IPS-15b (cell line): ENCODE measurements around the gene MAP4K5.

Experiments used
- H3K27me3 ChIP-seq: one replicate; pipeline ENCODE4 v1.6.1; 2013; ENCODE audit warnings: low read length; ENCODE audit not compliant: control insufficient read depth, insufficient read depth
- H3K36me3 ChIP-seq: one replicate; pipeline ENCODE4 v1.6.1; 2013; ENCODE audit warnings: low read length; ENCODE audit not compliant: control insufficient read depth, insufficient read depth
- H3K4me1 ChIP-seq: one replicate; pipeline ENCODE4 v1.6.1; 2013; ENCODE audit warnings: mild to moderate bottlenecking, low read length; ENCODE audit not compliant: control insufficient read depth, insufficient read depth
- H3K4me3 ChIP-seq: one replicate; pipeline ENCODE4 v1.5.1; 2013; ENCODE audit warnings: low read depth, low read length
- H3K9ac ChIP-seq: one replicate; pipeline ENCODE4 v1.6.1; 2013; ENCODE audit warnings: low read depth, mild to moderate bottlenecking, low read length
- H3K9me3 ChIP-seq: one replicate; pipeline ENCODE4 v1.6.1; 2013; ENCODE audit warnings: mild to moderate bottlenecking, low read length; ENCODE audit not compliant: control insufficient read depth, insufficient read depth

MAP4K5 gene

GRCh38 chr14:50469982-50470381, 62.4 kb downstream of the MAP4K5 start:
- Histone ChIP-seq H3K9ac (no peak overlapping the region), H3K4me1 (no peaks in the 10 kb centered on the region), H3K27me3 (no peaks in the 10 kb centered on the region), H3K4me3 (no peak overlapping the region), H3K9me3 (no peaks in the 10 kb centered on the region), H3K36me3 (peaks cover 4% of the 10 kb centered on the region)

- no peak overlapping the region for H3K9ac ChIP-seq
- no peaks in the 10 kb centered on the region for H3K4me1 ChIP-seq
- H3K9me3 ChIP-seq, result no peaks in the 10 kb centered on the region
- H3K4me3 ChIP-seq, result no peak overlapping the region
- H3K36me3 ChIP-seq, result no peaks in the 10 kb centered on the region
- no peaks in the 10 kb centered on the region for H3K27me3 ChIP-seq
These were observed 70.3 kb downstream of the MAP4K5 start for GRCh38 chr14:50462111-50462510.

GRCh38 chr14:50453869-50454268, 78.5 kb downstream of the MAP4K5 start:
- no peaks in the 10 kb centered on the region for H3K4me1 ChIP-seq
- H3K27me3 ChIP-seq, result no peaks in the 10 kb centered on the region
- no peak overlapping the region for H3K4me3 ChIP-seq
- H3K9me3 ChIP-seq, result no peaks in the 10 kb centered on the region
- H3K9ac ChIP-seq, result no peak overlapping the region
- H3K36me3 ChIP-seq, result no peaks in the 10 kb centered on the region

GRCh38 chr14:50452979-50453705, 79.2 kb downstream of the MAP4K5 start:
- Histone ChIP-seq H3K27me3 (no peaks in the 10 kb centered on the region), H3K9me3 (no peaks in the 10 kb centered on the region), H3K9ac (no peak overlapping the region), H3K4me3 (no peak overlapping the region), H3K4me1 (no peaks in the 10 kb centered on the region), H3K36me3 (no peaks in the 10 kb centered on the region)

- H3K4me1 ChIP-seq, result no peaks in the 10 kb centered on the region
- no peak overlapping the region for H3K9ac ChIP-seq
- H3K9me3 ChIP-seq, result no peaks in the 10 kb centered on the region
- H3K4me3 ChIP-seq, result no peak overlapping the region
- H3K36me3 ChIP-seq, result no peaks in the 10 kb centered on the region
- H3K27me3 ChIP-seq, result no peaks in the 10 kb centered on the region
These were observed 80.1 kb downstream of the MAP4K5 start for GRCh38 chr14:50452296-50452695.

GRCh38 chr14:50451854-50452253, 80.5 kb downstream of the MAP4K5 start:
- no peaks in the 10 kb centered on the region for H3K9me3 ChIP-seq
- no peaks in the 10 kb centered on the region for H3K4me1 ChIP-seq
- no peak overlapping the region for H3K9ac ChIP-seq
- H3K4me3 ChIP-seq, result no peak overlapping the region
- H3K36me3 ChIP-seq, result no peaks in the 10 kb centered on the region
- no peaks in the 10 kb centered on the region for H3K27me3 ChIP-seq

GRCh38 chr14:50447461-50447860, 84.9 kb downstream of the MAP4K5 start:
- Histone ChIP-seq H3K4me3 (no peak overlapping the region), H3K4me1 (no peaks in the 10 kb centered on the region), H3K27me3 (no peaks in the 10 kb centered on the region), H3K9me3 (no peaks in the 10 kb centered on the region), H3K9ac (no peak overlapping the region), H3K36me3 (no peaks in the 10 kb centered on the region)

GRCh38 chr14:50434528-50434927, 97.8 kb downstream of the MAP4K5 start:
- no peak overlapping the region for H3K9ac ChIP-seq
- H3K27me3 ChIP-seq, result no peaks in the 10 kb centered on the region
- H3K9me3 ChIP-seq, result no peaks in the 10 kb centered on the region
- H3K4me3 ChIP-seq, result no peak overlapping the region
- H3K36me3 ChIP-seq, result peaks cover 6% of the 10 kb centered on the region
- no peaks in the 10 kb centered on the region for H3K4me1 ChIP-seq

- H3K4me1 ChIP-seq, result no peaks in the 10 kb centered on the region
- peaks cover 5% of the 10 kb centered on the region for H3K36me3 ChIP-seq
- H3K9me3 ChIP-seq, result no peaks in the 10 kb centered on the region
- no peak overlapping the region for H3K4me3 ChIP-seq
- no peak overlapping the region for H3K9ac ChIP-seq
- H3K27me3 ChIP-seq, result no peaks in the 10 kb centered on the region
These were observed 100.2 kb downstream of the MAP4K5 start for GRCh38 chr14:50432131-50432530.

- H3K9ac ChIP-seq, result no peak overlapping the region
- peaks cover 2% of the 10 kb centered on the region for H3K36me3 ChIP-seq
- no peaks in the 10 kb centered on the region for H3K27me3 ChIP-seq
- H3K4me1 ChIP-seq, result no peaks in the 10 kb centered on the region
- no peak overlapping the region for H3K4me3 ChIP-seq
- H3K9me3 ChIP-seq, result no peaks in the 10 kb centered on the region
These were observed 106.6 kb downstream of the MAP4K5 start for GRCh38 chr14:50425816-50426215.

- no peaks in the 10 kb centered on the region for H3K27me3 ChIP-seq
- no peaks in the 10 kb centered on the region for H3K9me3 ChIP-seq
- H3K4me1 ChIP-seq, result no peaks in the 10 kb centered on the region
- no peak overlapping the region for H3K4me3 ChIP-seq
- H3K9ac ChIP-seq, result no peak overlapping the region
- H3K36me3 ChIP-seq, result peaks cover 2% of the 10 kb centered on the region
These were observed 107.3 kb downstream of the MAP4K5 start for GRCh38 chr14:50425105-50425504.

GRCh38 chr14:50423529-50423928, 108.8 kb downstream of the MAP4K5 start:
- peaks cover 2% of the 10 kb centered on the region for H3K36me3 ChIP-seq
- H3K27me3 ChIP-seq, result no peaks in the 10 kb centered on the region
- no peaks in the 10 kb centered on the region for H3K4me1 ChIP-seq
- H3K9me3 ChIP-seq, result no peaks in the 10 kb centered on the region
- no peak overlapping the region for H3K4me3 ChIP-seq
- H3K9ac ChIP-seq, result no peak overlapping the region
